HPDE6-E6E7 (cell line): ENCODE measurements around the gene SSH2.
A peak's percentile ranks its signal among the peaks of the same experiment; 100 is the strongest.
"Not testable (repeated sequence)": the region's sequence is repeated elsewhere in the genome, so short reads cannot be mapped to it uniquely, and the experiment has no call there.

ENCODE experiments used
- DNase-seq: peaks from one replicate; pipeline ENCODE4 v3.0.0; 2011; ENCODE audit warnings: missing footprints; ENCODE audit errors: extremely low spot score

The SSH2 gene

DNA sequence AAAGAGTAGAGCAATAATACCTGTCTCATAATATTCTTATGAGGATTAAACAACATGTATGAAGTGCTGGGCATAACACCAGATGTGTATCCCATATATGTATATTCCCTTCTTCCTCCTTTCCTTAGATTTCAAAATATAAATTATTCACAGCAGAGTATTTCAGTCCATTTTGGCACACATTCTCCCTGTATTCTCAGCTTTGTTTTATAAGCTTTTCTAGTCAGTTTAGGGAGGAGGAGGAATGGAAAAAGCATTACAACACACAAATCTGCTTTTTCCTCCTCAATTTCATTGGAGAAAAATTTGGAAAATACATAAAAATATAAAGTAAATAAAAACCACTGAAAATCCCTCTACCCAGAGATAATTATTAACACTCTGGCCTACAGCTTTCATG is 260.8 kb downstream of the SSH2 start:
- DNase-seq, result no peak

GRCh38 chr17:29667969-29668368 is 262.1 kb downstream of the SSH2 start:
- no peak for DNase-seq

DNA sequence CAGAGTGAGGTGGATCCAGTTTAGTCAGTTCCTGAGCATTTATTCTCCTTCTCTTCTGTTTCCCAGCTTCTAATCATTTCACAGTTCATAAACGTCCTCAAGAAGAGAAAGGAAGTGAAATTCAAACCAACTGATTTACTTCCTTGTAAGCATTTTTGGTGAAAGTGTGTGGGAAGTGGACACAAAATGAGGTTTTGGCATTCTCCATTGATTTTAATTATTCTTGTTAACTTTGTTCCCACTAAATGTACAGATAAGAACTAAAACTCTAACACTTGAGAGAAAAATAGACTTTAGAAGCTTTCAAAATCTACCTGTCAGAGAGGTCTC is 264.6 kb downstream of the SSH2 start:
- DNase-seq, result no peak

DNA sequence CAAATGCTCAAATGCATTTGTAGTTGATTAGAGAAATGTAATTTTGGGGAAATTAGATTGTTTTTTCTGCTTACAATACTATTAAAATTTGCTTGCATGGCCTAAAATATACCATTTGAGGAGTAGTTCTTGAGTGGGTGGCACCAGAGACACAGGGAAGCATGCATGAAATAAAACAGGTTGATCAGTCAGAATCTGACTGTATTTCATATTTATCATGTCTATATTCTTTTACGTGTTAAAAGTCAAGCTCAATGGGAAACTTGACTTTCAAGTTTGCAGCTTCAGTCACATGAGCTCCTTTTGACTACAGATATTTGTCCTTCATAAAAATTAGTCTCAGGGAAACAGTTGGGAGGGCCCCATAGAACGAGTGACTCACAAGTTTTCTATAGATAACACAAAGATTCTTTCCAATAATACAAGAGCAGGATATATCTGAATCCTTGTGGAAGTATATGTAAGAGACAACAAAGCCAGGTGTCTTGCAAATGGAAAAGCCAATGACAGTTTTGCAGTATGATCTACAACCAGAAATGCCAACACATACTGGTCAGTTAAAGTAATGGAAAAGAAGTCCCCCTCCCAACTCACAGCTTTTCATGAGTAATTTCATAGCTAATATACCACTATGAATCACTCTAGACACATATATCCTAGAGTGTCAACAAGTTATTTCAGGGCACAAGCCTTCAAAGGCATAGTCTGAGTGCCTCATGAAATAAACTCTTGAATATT is 265.1 kb downstream of the SSH2 start:
- DNase-seq, result peak; percentile 79

GRCh38 chr17:29663155-29663554 is 266.9 kb downstream of the SSH2 start:
- no peak for DNase-seq

GRCh38 chr17:29661213-29661612 is 268.8 kb downstream of the SSH2 start:
- DNase-seq, result no peak

DNA sequence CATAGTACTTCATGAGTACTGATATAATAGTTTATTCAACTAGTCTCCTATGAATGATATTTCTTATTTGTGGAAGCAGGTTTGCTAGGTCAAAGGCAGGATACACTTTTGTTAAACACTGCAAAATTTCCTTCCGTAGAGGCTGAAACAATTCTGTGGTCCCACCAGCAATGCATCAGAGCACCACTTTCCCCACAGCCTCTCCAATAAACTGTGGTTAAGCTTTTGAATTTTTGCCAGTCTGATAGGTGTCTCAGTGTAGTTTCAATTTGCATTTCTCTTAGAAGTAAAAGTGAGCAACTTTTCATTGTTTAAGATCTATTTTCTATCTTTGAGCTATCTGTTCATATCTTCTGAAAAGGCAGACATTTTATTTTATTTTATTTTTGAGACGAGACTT is 270.9 kb downstream of the SSH2 start:
- no peak for DNase-seq

DNA sequence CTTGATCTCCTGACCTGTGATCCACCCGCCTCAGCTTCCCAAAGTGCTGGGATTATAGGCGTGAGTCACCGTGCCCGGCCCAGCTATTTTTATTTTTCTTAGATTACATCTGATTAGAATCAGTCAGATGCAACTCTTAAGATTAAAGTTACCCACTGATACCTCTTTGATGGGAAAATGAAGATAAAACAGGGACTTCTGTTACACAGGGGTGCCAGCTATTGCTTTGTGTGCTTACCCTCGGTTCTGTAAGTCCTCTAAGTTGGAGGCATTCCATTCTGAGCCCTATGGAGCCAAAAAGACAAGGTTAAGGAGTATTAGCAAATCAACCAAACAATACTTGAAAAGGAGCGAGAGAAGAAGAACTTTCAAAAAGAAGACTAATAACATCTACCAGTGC is 274.7 kb downstream of the SSH2 start:
- no peak for DNase-seq

- no peak for DNase-seq
Observed at GRCh38 chr17:29653995-29654714, 275.9 kb downstream of the SSH2 start.

DNA sequence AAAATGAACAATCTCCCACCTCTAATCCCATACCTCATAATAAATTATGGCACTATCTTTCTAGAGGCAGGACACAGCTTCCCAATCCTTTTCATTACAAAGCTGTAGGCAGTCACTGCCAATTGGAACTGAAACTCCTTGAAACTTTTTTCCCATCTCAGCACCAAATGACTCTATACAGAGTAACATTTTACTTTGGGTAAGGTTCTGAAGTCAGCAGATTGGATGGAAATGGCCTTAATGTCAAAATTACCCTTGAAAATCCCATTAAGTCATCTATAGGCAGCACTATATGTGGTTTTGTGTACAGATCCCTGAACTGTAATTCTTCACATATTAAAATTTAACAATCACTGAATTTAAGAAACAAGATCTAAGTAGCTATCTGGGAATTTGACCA is 277.1 kb downstream of the SSH2 start:
- DNase-seq, result no peak

- not testable (repeated sequence) for DNase-seq
Observed at GRCh38 chr17:29651913-29652312, 278.1 kb downstream of the SSH2 start.

GRCh38 chr17:29650396-29650795 is 279.6 kb downstream of the SSH2 start:
- DNase-seq, result no peak

DNA sequence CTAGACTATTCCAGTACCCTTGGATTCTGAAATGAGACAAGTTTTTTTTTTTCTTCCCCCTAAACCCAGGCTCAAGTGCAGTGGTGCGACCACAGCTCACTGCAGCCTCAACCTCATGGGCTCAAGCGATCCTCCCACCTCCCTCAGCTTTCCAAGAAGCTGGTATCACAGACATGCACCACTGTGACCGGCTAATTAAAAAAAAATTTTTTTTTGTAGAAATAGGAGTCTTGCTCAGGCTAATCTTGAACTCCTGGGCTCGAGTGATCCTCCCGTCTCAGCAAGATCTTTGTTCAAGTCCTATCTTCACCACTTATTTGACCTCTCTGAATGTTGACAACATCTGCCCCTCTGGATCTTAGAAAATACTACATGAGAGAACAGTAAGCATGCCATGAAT is 280.7 kb downstream of the SSH2 start:
- DNase-seq, result no peak

GRCh38 chr17:29648005-29648404 is 282.0 kb downstream of the SSH2 start:
- DNase-seq, result no peak

DNA sequence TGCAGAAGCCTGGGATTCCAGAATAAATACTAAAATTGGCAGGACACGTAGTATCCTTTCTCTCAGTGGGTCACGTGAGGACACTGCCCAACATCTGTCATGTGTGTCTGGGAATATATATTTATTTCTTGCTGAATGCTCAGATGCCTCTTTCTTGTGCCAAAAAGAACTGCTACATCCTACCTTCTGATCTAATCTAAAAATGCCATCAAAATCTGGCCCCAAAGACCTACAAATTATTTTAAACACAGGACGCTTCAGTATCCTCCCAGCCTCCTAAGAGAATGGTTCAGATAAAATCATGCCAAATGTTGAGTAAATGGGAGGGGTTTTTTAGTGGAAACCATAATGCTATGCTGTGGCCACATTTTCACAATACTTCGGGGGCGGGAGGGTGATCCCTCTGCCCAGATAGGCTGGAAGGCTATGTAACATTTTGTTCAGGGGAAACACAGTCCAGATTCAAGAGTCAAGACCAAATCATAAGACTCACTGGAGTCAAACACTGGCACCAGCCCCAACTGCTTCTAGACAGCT is 284.4 kb downstream of the SSH2 start:
- DNase-seq, result no peak

GRCh38 chr17:29643817-29644160 is 286.2 kb downstream of the SSH2 start:
- DNase-seq, result no peak

DNA sequence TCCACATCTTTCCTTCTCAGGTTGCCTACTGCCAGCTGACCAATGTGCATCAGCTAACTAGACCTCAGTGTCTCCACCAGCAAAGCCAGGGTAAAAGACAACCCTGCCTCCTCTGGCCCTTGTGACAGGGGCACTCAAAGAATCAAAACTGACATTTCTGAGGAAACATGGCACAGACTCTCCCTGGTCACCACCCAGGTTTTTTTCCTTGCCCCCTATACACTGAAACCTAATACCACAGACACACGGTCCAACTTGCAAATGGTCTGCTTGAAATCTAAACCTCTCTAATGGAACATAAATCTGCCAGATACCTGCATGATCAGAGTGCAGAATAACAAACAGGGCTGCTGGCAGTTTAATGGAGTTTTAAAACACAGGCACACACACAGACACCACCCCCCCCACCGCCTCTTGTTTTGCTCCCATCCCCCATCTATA is 287.8 kb downstream of the SSH2 start:
- DNase-seq, result no peak

- DNase-seq, result no peak
Observed at GRCh38 chr17:29640981-29641642, 288.9 kb downstream of the SSH2 start.

- no peak for DNase-seq
Observed at GRCh38 chr17:29640413-29640812, 289.6 kb downstream of the SSH2 start.

DNA sequence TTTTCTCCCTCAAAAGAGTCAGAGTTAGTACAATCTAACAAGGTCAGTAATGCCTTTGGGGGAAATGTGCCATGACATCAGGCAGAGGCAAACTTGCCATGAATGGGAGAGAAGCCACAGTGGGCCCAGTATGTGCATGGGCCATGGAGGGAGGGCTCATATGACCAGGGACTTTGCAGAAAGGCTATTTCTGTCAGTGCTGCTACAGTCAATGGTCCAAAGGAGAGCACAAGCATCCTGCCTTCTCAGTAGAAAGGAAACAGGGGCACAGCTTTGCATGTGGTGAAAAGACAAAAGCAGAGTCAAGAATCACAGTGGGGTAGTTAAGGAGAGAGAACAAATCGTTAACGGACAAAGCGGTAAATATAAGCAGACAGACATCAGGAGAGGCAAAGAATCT is 296.1 kb downstream of the SSH2 start:
- no peak for DNase-seq

DNA sequence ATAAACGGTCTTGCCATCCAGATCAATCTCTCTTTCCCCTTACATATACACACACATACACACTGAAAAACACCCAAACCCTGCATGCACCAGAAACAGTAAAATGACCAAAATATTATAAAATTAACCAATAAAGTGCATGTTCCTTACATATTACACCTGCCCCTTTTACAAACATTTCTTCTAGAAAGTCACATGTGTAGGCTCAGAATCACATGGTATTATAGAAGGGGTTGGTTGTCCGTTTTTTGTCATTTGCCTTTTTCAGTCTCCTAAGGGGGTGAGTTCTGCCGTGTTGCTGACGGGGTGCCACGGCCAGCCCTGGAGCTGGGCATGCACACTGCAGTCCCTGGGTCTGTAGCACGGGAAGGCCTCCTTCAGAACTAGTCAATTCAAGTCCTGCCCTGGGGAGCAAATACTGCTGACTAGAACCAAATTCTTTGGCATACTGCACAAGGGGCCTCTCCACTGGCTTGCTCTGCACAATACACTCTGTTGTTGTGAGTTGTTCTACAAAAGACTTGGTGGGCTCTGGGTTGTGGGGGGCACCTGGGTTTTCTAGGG is 299.3 kb downstream of the SSH2 start:
- DNase-seq, result no peak

- no peak for DNase-seq
Observed at GRCh38 chr17:29629839-29630238, 300.2 kb downstream of the SSH2 start.

DNA sequence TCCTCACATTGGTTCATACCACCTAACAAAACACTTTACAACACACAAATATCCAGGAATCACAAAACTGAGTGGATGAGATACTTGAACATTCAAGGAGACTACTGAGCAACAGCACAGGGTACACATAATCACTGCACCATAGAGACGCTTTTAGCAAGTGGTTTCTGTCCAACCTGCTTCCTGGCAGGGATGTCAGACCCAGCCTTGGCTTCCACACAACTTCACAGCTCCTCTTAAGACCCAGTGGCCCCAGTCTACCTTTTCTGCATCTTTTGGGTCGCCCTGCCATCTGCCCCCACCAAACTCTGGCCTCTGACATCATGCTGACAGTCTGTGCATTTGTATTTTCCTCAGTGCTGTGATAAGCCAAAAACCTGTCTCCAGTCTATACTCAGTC is 301.4 kb downstream of the SSH2 start:
- DNase-seq, result no peak
